ENCODE data around the gene TUBGCP4. TPM values are rescaled to one million over a fixed set of nuclear protein-coding genes. Genes with fewer than 3 reads are reported as not detected.

Gene TUBGCP4
- total and polyA plus RNA-seq, 9 of the 15 experiments (the other 6 are each of a cell fraction or from before 2014, with no cell fraction given), result 10.7 to 50.2 (median 29.6) TPM

GRCh38 chr15:43410572-43411214 lies 39.8 kb downstream of the TUBGCP4 start (continued):
- TF ChIP-seq HINFP (tag; conservative IDR thresholded peaks at IDR 0.05; ENCODE audit: low read depth), result no peak
- peak; percentile 58 for TF ChIP-seq MGA (IDR thresholded peaks at IDR 0.05)
- TF ChIP-seq MNT (conservative IDR thresholded peaks at IDR 0.05), result peak in 1 of 2 experiments; percentile 14; a peak in 1 of 4 replicates
- no peak for TF ChIP-seq ZNF224 (CRISPR knock-in tag; IDR thresholded peaks at IDR 0.05)
- peak; percentile 75 for TF ChIP-seq ARID1B (IDR thresholded peaks at IDR 0.05)
- TF ChIP-seq ZBTB7A (IDR thresholded peaks at IDR 0.05; ENCODE audit: borderline replicate concordance, control insufficient read depth, low read depth, low read length), result peak; percentile 48; the same call in 1 of the 2 replicates
- TF ChIP-seq MAFF (IDR thresholded peaks at IDR 0.05; ENCODE audit: low read length), result peak; percentile 88
- peak; percentile 93 for TF ChIP-seq ZNF316 (IDR thresholded peaks at IDR 0.05)
- no peak for TF ChIP-seq ZC3H11A (IDR thresholded peaks at IDR 0.05; ENCODE audit: low read depth, low read length)
- TF ChIP-seq E2F6 (IDR thresholded peaks at IDR 0.05; ENCODE audit: borderline replicate concordance in 1 of 2, extremely low read depth in 1 of 2, insufficient read depth in 1 of 2, insufficient read length in 1 of 2, low read depth in 1 of 2, low read length in 1 of 2, poor library complexity in 1 of 2, severe bottlenecking in 1 of 2), result peak in 1 of 2 experiments; percentile 24

Data from K562 (cell line).